ENCODE data around the gene XRCC3.

DNA sequence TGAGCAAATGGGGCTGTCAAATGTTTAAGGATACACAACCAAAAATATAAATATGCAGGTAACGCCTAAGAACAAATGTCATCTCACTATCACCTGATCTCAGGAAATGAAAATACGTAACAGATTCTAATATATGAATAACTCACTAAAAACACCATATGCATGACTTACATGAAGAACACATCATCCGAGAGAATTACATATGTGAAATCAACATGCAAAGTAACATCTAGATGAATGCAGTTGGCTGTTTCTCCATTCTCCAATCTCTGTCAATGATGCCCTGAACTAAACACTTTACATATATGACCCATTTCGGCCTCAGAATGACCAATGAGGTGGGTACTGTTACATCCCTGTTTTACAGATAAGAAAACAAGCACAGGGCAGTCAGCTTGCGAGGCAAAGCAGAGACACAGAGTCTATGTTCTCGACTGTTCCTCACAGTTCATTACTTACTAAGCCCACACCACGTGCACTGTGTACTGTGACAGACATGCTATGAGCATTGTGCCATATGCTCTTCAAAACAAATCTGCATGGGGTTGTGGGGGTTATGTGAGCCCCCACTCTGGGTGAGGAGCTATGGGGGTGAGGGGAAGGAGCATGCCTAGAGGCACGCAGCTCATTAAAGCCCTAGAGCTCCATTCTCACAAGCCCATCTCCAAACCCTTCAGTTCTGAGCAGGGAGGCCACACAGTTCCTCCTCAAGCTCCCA is 43.0 kb upstream of the XRCC3 start:
- TF ChIP-seq, protein P1, sequence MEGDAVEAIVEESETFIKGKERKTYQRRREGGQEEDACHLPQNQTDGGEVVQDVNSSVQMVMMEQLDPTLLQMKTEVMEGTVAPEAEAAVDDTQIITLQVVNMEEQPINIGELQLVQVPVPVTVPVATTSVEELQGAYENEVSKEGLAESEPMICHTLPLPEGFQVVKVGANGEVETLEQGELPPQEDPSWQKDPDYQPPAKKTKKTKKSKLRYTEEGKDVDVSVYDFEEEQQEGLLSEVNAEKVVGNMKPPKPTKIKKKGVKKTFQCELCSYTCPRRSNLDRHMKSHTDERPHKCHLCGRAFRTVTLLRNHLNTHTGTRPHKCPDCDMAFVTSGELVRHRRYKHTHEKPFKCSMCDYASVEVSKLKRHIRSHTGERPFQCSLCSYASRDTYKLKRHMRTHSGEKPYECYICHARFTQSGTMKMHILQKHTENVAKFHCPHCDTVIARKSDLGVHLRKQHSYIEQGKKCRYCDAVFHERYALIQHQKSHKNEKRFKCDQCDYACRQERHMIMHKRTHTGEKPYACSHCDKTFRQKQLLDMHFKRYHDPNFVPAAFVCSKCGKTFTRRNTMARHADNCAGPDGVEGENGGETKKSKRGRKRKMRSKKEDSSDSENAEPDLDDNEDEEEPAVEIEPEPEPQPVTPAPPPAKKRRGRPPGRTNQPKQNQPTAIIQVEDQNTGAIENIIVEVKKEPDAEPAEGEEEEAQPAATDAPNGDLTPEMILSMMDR (IDR thresholded peaks at IDR 0.05): no peak
- TF ChIP-seq POLR2AphosphoS5 (IDR thresholded peaks at IDR 0.05): no peak
- TF ChIP-seq EP300 (IDR thresholded peaks at IDR 0.05; ENCODE audit: low read depth): no peak
- no peak for TF ChIP-seq POLR2A (IDR thresholded peaks at IDR 0.05)

All from transverse colon (tissue), 4 donors.